GM12878 (cell line): Measurements from ENCODE around the gene PLPPR1. TPM values are rescaled to one million over a fixed set of nuclear protein-coding genes. Genes with fewer than 3 reads are reported as not detected.

Experiments
- ATAC-seq: fragments of 200-7000 bp; cut with Tn5 transposase; 3 replicates; pipeline ENCODE4 v1.9.1; 2020; ENCODE audit warnings: mild to moderate bottlenecking, moderate library complexity
- BruUV-seq: library from RNA; stranded (reverse); fragments of 400-500 nt; replicated peaks from 2 replicates; lab custom pipeline; 2021; lab: Mats Ljungman, UMichigan
- CTCF ChIA-PET: fragments of 300-600 bp; sonication (Branson Sonifier 250); formaldehyde crosslinking; extraction: SDS; loops from one replicate; lab custom pipeline; 2021; ENCODE audit warnings: inconsistent platforms; lab: Yijun Ruan, JAX
- POLR2A ChIA-PET: fragments of 350-600 bp; formaldehyde crosslinking; extraction: SDS; loops from one replicate; lab custom pipeline; 2021; ENCODE audit warnings: inconsistent platforms; lab: Charles Lee
- RAD21 ChIA-PET: fragments of 300-600 bp; sonication (Branson Sonifier 250); formaldehyde crosslinking; loops from one replicate; lab custom pipeline; 2023; ENCODE audit warnings: antibody characterized with exemption; ENCODE audit not compliant: unreplicated experiment; lab: Charles Lee
- SMC1A ChIA-PET: fragments of 300-600 bp; sonication (Branson Sonifier 250); formaldehyde crosslinking; loops from one replicate; lab custom pipeline; 2023; ENCODE audit not compliant: unreplicated experiment, uncharacterized antibody; lab: Charles Lee
- DNase-seq: peaks from one replicate; pipeline ENCODE4 v3.0.0-alpha.2; 2011; ENCODE audit warnings: low read depth, low spot score
- FAIRE-seq: peaks from 3 replicates; lab custom pipeline; 2011; peaks lifted over from hg19 to GRCh38; lab: Jason Lieb, UNC
- H2AFZ ChIP-seq: 2 replicates; pipeline ENCODE4 v1.6.0; 2011; ENCODE audit warnings: low read depth, low read length, control low read depth; ENCODE audit not compliant: control insufficient read depth
- H3K27ac ChIP-seq: 2 replicates; pipeline ENCODE4 v1.5.1; 2011; ENCODE audit warnings: control low read depth; ENCODE audit not compliant: control insufficient read depth, insufficient read depth
- H3K27me3 ChIP-seq, 2 experiments: replicated peaks in 1 of 2; 2 replicates each; pipeline versions ENCODE4 v1.6.0 to v1.6.1; 2011; ENCODE audit warnings: low read length in 1 of 2; ENCODE audit not compliant: control insufficient read depth in 2 of 2, insufficient read depth in 2 of 2
- H3K36me3 ChIP-seq, 2 experiments: 2 replicates each; pipeline ENCODE4 v1.5.1; 2011; ENCODE audit warnings: low read length in 1 of 2; ENCODE audit not compliant: control insufficient read depth in 2 of 2, insufficient read depth in 2 of 2
- H3K4me1 ChIP-seq: 2 replicates; pipeline ENCODE4 v1.6.1; 2011; ENCODE audit warnings: mild to moderate bottlenecking, low read length, moderate library complexity, mixed read lengths; ENCODE audit not compliant: control insufficient read depth, insufficient read depth
- H3K4me2 ChIP-seq: 2 replicates; pipeline ENCODE4 v1.6.0; 2011; ENCODE audit warnings: control low read depth; ENCODE audit not compliant: control insufficient read depth, insufficient read depth
- H3K4me3 ChIP-seq: fragments of 200-600 bp; sonication (generic); 2 replicates; pipeline ENCODE4 v1.5.1; 2016
- H3K79me2 ChIP-seq: 2 replicates; pipeline ENCODE4 v1.6.0; 2011; ENCODE audit warnings: low read length; ENCODE audit not compliant: control insufficient read depth, insufficient read depth
- H3K9ac ChIP-seq: 2 replicates; pipeline ENCODE4 v1.8.0; 2011; ENCODE audit warnings: low read length, control low read depth, mixed read lengths; ENCODE audit not compliant: control insufficient read depth, insufficient read depth
- H3K9me3 ChIP-seq: replicated peaks from 3 replicates; pipeline ENCODE4 v1.5.1; 2011; ENCODE audit warnings: mild to moderate bottlenecking, low read length; ENCODE audit not compliant: control insufficient read depth, insufficient read depth
- H4K20me1 ChIP-seq: 2 replicates; pipeline ENCODE4 v1.6.0; 2011; ENCODE audit not compliant: control insufficient read depth, insufficient read depth
- ATF2 ChIP-seq: IDR thresholded peaks from 2 replicates; pipeline ENCODE4 v1.6.1; 2012; ENCODE audit warnings: low read length, inconsistent platforms
- CBX5 ChIP-seq: sonication (generic); IDR thresholded peaks from 2 replicates; pipeline ENCODE4 v1.6.1; 2016; ENCODE audit warnings: low read depth, moderate library complexity, mild to moderate bottlenecking, inconsistent platforms
- CEBPZ ChIP-seq: fragments of 150-350 bp; IDR thresholded peaks from 2 replicates; pipeline ENCODE4 v1.6.1; 2016; ENCODE audit warnings: low read depth, low read length
- CHD1 ChIP-seq: IDR thresholded peaks from 2 replicates; pipeline ENCODE4 v1.6.1; 2012; ENCODE audit warnings: low read depth, low read length, improper control_type of control experiment
- FOS ChIP-seq: IDR thresholded peaks from 3 replicates; pipeline ENCODE4 v1.6.1; 2011; ENCODE audit warnings: borderline replicate concordance; ENCODE audit not compliant: insufficient read length; ENCODE audit errors: extremely low read depth
- IKZF2 ChIP-seq, 2 experiments: fragments of 450-650 bp; IDR thresholded peaks; 2 replicates each; pipeline ENCODE4 v1.6.1; 2017; ENCODE audit warnings: mild to moderate bottlenecking in 2 of 2, moderate library complexity in 2 of 2
- MEF2B ChIP-seq: fragments of 450-650 bp; IDR thresholded peaks from 2 replicates; pipeline ENCODE4 v1.6.1; 2018; ENCODE audit warnings: mild to moderate bottlenecking, moderate library complexity; ENCODE audit not compliant: partially characterized antibody, poor library complexity, severe bottlenecking
- MYC ChIP-seq: IDR thresholded peaks from 2 replicates; pipeline ENCODE4 v1.6.1; 2011; ENCODE audit warnings: mild to moderate bottlenecking, low read length, moderate library complexity, inconsistent platforms; ENCODE audit not compliant: insufficient read depth, insufficient replicate concordance, insufficient read length, severe bottlenecking
- NFYB ChIP-seq: IDR thresholded peaks from 2 replicates; pipeline ENCODE4 v1.6.1; 2011; ENCODE audit warnings: low read depth, mild to moderate bottlenecking, low read length, improper control_type of control experiment, moderate library complexity; ENCODE audit not compliant: insufficient read depth
- NR2C1 ChIP-seq: fragments of 450-650 bp; IDR thresholded peaks from 2 replicates; pipeline ENCODE4 v1.6.1; 2017; ENCODE audit warnings: antibody characterized with exemption, mild to moderate bottlenecking, moderate library complexity
- RBBP5 ChIP-seq: fragments of 200-600 bp; sonication (generic); conservative IDR thresholded peaks from 2 replicates; pipeline ENCODE4 v1.6.1; 2016
- SMAD5 ChIP-seq: IDR thresholded peaks from 2 replicates; pipeline ENCODE4 v1.6.1; 2016; ENCODE audit warnings: antibody characterized with exemption, low read depth
- SMC3 ChIP-seq: IDR thresholded peaks from 2 replicates; pipeline ENCODE4 v1.6.1; 2011; ENCODE audit warnings: low read length, improper control_type of control experiment, borderline replicate concordance
- SUZ12 ChIP-seq: fragments of 200-600 bp; sonication (generic); IDR thresholded peaks from one replicate; pipeline ENCODE4 v1.6.1; 2018; ENCODE audit warnings: antibody characterized with exemption, mild to moderate bottlenecking; ENCODE audit not compliant: unreplicated experiment
- TCF7 ChIP-seq: IDR thresholded peaks from 2 replicates; pipeline ENCODE4 v1.6.1; 2014; ENCODE audit warnings: antibody characterized with exemption, borderline replicate concordance
- ZBED1 ChIP-seq: IDR thresholded peaks from 2 replicates; pipeline ENCODE4 v1.6.1; 2016; ENCODE audit warnings: borderline replicate concordance
- ZBTB4 ChIP-seq: fragments of 450-650 bp; formaldehyde crosslinking; IDR thresholded peaks from 2 replicates; pipeline ENCODE4 v1.4.0; 2022; ENCODE audit warnings: mild to moderate bottlenecking, moderate library complexity
- WGBS: methylation state at CpG from one replicate; pipeline ENCODE4 v1.1.6; 2016; ENCODE audit warnings: low lambda C conversion rate; ENCODE audit not compliant: insufficient replicate concordance, insufficient coverage; ENCODE audit errors: missing lambda C conversion rate; 5-methylcytosine and 5-hydroxymethylcytosine counted together
- in situ Hi-C: fragments of 300-500 bp; cut with MboI; formaldehyde crosslinking; loops from 9 replicates; pipeline ENCODE4 v1.14.3; 2018; ENCODE audit warnings: mixed read lengths
- intact Hi-C: fragments of 100-400 bp; cut with micrococcal nuclease; formaldehyde crosslinking; loops from one replicate; pipeline ENCODE4 v1.14.2; 2022; ENCODE audit not compliant: unreplicated experiment
- polyA plus RNA-seq, 11 experiments: library from polyadenylated mRNA; depleted of rRNA in 4 of 11; unstranded in 6 of 11; stranded (reverse) in 5 of 11; fragments of >200 nt; fragmentation: Nextera tagmentation in 4 of 11; fragmentation: Illumina TruSeq in 1 of 11; extraction: Ambion mirVana in 4 of 11; extraction: Trizol in 1 of 11; gene quantifications; 1 replicate in 1 of 11; 2 replicates in 10 of 11; pipeline versions ENCODE4 v1.2.1 to v1.2.3, GENCODE V29; 2011 to 2016; ENCODE audit warnings: inconsistent platforms in 2 of 11, missing spikeins in 2 of 11, low read depth in 1 of 11
- total RNA-seq, 4 experiments: library from RNA; depleted of rRNA in 3 of 4; stranded (reverse); fragments of >200 nt in 3 of 4; fragmentation: Illumina TruSeq in 1 of 4; extraction: Trizol in 1 of 4; gene quantifications; 2 replicates each; pipeline versions ENCODE4 v1.2.1 to v1.2.3, GENCODE V29; 2013 to 2021

The PLPPR1 gene
- total and polyA plus RNA-seq, 10 of the 15 experiments (the other 5 are each of a cell fraction or from before 2014, with no cell fraction given) = 0.69 TPM; not detected in 9

- no peak for TF ChIP-seq ZBTB4
- no peak for TF ChIP-seq SMAD5
- no peak for TF ChIP-seq CBX5
- TF ChIP-seq CHD1 = no peak
- TF ChIP-seq SUZ12 = no peak
- no peak for TF ChIP-seq IKZF2 (IDR thresholded peaks at IDR 0.05)
- no peak for TF ChIP-seq MEF2B
Measured at GRCh38 chr9:101226803-101227202, 198.3 kb downstream of the PLPPR1 start (continued).

GRCh38 chr9:101229606-101230005, 201.1 kb downstream of the PLPPR1 start:
- H4K20me1 ChIP-seq = no peaks in the 10 kb centered on the region
- 0% methylated on average over 1 of the region's 1 CpG for WGBS
- no TSS peak for BruUV-seq
- H3K27me3 ChIP-seq = no peaks in the 10 kb centered on the region
- no peak for ATAC-seq
- H3K9me3 ChIP-seq = no peaks in the 10 kb centered on the region
- H3K4me1 ChIP-seq = no peaks in the 10 kb centered on the region
- no peak overlapping the region for H3K9ac ChIP-seq
- H3K36me3 ChIP-seq = no peaks in the 10 kb centered on the region
- ChIA-PET RAD21 (no interaction called here), POLR2A (no interaction called here), SMC1A (no interaction called here), CTCF (no interaction called here)
- no peak overlapping the region for H3K4me3 ChIP-seq
- DNase-seq = no peak
- H2AFZ ChIP-seq = no peak overlapping the region
- in situ Hi-C loops (no loop called here), intact Hi-C loops (loop anchor here (5.0 kb wide), 1 partner anchor 727 kb away; no protein-coding TSS in a partner anchor)
- H3K4me2 ChIP-seq = no peak overlapping the region
- no peaks in the 10 kb centered on the region for H3K79me2 ChIP-seq
- no peak overlapping the region for H3K27ac ChIP-seq
- no peak for FAIRE-seq
- TF ChIP-seq NFYB = no peak
- no peak for TF ChIP-seq SMC3
- TF ChIP-seq TCF7 = no peak
- no peak for TF ChIP-seq NR2C1
- no peak for TF ChIP-seq CEBPZ
- TF ChIP-seq ATF2 = no peak
- no peak for TF ChIP-seq ZBED1
- no peak for TF ChIP-seq FOS
- TF ChIP-seq MYC = no peak
- no peak for TF ChIP-seq RBBP5
